Measurements from ENCODE around the gene ZDHHC24. TPM values are rescaled to one million over a fixed set of nuclear protein-coding genes. Genes with fewer than 3 reads are reported as not detected.

The ZDHHC24 gene
- total RNA-seq, 4 donors from 2014 or later: 9.9 to 18.0 (median 14.7) TPM

DNA sequence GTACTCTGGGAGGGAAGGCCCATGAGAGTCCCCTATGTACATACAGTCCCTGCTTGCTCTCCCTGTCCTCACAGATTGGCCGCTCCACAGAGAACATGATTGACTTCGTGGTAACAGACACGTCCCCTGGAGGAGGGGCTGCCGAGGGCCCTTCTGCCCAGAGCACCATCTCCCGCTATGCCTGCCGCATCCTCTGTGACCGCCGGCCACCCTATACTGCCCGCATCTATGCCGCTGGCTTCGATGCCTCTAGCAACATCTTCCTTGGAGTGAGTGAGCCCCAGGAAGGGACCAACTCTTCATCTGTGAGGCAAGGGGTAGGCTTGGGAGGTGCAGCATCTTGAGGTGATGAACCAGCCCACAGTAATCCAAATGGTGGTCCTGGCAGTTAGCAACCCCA lies 72.7 kb downstream of the ZDHHC24 start:
- intact Hi-C loops (cut with DNase I; ENCODE audit: low total_unique reads): no loop called here
- DNase-seq (ENCODE audit: low spot score in 2 of 2): no peak
- no peak overlapping the region for H3K4me3 ChIP-seq (ENCODE audit: low read depth, poor library complexity, severe bottlenecking)
- TF ChIP-seq POLR2A (IDR thresholded peaks at IDR 0.05): no peak
- TF ChIP-seq, protein P1, sequence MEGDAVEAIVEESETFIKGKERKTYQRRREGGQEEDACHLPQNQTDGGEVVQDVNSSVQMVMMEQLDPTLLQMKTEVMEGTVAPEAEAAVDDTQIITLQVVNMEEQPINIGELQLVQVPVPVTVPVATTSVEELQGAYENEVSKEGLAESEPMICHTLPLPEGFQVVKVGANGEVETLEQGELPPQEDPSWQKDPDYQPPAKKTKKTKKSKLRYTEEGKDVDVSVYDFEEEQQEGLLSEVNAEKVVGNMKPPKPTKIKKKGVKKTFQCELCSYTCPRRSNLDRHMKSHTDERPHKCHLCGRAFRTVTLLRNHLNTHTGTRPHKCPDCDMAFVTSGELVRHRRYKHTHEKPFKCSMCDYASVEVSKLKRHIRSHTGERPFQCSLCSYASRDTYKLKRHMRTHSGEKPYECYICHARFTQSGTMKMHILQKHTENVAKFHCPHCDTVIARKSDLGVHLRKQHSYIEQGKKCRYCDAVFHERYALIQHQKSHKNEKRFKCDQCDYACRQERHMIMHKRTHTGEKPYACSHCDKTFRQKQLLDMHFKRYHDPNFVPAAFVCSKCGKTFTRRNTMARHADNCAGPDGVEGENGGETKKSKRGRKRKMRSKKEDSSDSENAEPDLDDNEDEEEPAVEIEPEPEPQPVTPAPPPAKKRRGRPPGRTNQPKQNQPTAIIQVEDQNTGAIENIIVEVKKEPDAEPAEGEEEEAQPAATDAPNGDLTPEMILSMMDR (IDR thresholded peaks at IDR 0.05): no peak
- 88 to 94% methylated on average over 9 to 11 of the region's 11 CpGs for WGBS, 2 donors

DNA sequence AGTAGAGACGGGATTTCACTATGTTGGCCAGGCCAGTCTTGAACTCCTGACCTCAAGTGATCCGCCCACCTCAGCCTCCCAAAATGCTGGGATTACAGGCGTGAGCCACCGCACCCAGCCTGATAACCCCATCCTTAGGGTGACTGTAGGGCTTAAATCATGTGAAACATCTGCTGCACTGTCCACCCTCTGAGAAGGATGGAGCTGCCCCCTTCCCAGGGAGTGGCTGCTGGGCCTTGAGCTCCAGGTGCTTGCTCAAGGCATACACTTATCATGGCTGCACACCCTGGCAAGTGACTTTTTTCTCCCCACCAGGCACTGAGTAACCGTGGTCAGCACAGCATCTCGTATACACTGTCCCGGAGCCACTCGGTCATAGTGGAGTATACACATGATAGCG lies 73.8 kb downstream of the ZDHHC24 start:
- no peak for DNase-seq (ENCODE audit: low spot score in 2 of 2)
- TF ChIP-seq, protein P1 (IDR thresholded peaks at IDR 0.05): no peak
- no peak for TF ChIP-seq POLR2A (IDR thresholded peaks at IDR 0.05)
- 94% methylated on average over 9 of the region's 9 CpGs for WGBS, 2 donors
- H3K4me3 ChIP-seq (ENCODE audit: low read depth, poor library complexity, severe bottlenecking): no peak overlapping the region
- intact Hi-C loops (cut with DNase I; ENCODE audit: low total_unique reads): no loop called here

DNA sequence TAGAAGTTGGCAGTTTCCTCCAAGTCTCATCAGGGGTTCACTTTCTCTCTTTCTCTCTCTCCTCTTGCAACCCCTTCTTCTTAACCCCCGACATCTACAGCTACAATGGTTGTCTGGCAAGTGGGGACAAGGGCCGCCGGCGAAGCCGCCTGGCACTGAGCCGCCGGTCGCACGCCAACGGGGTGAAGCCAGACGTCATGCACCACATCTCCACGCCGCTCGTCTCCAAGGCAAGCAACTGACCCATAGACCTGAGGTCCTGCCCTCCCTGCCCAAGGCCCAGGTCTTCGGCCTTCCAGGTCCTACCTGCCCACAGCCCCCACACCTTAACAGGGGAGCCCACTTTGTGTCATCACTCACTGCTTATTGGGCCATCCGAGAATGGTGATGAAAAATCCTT lies 74.7 kb downstream of the ZDHHC24 start:
- intact Hi-C loops (cut with DNase I; ENCODE audit: low total_unique reads): no loop called here
- no peak for TF ChIP-seq POLR2A (IDR thresholded peaks at IDR 0.05)
- H3K4me3 ChIP-seq (ENCODE audit: low read depth, poor library complexity, severe bottlenecking): no peak overlapping the region
- WGBS, 2 donors: 94 to 95% methylated on average over 16 of the region's 16 CpGs
- DNase-seq (ENCODE audit: low spot score in 2 of 2): no peak

Other genes with a start within 250 kb of the ZDHHC24 start
- 10 to 100 TPM in 2 of 4 donors, 1 to 10 TPM in 2; 6.3 to 23.5 (median 12.3) TPM for gene CD248, start 229.0 kb downstream of the ZDHHC24 start, total RNA-seq
- 10 to 100 TPM; 48.3 to 56.9 (median 53.8) TPM for gene RIN1, start 209.6 kb downstream of the ZDHHC24 start, total RNA-seq
- gene BRMS1, start 200.9 kb downstream of the ZDHHC24 start, total RNA-seq: 10 to 100 TPM; 40.1 to 68.4 (median 57.5) TPM
- gene B4GAT1, start 198.4 kb downstream of the ZDHHC24 start, total RNA-seq: 10 to 100 TPM; 23.9 to 32.4 (median 30.0) TPM
- gene SLC29A2, start 174.3 kb downstream of the ZDHHC24 start, total RNA-seq: 1 to 10 TPM; 1.8 to 2.7 (median 2.4) TPM
- gene NPAS4, start 125.0 kb downstream of the ZDHHC24 start, total RNA-seq: under 1 TPM in 1 of 4 donors, not detected in 3; 0.19 TPM
- gene MRPL11, start 107.2 kb downstream of the ZDHHC24 start, total RNA-seq: 10 to 100 TPM; 30.6 to 41.1 (median 36.2) TPM
- 10 to 100 TPM; 14.3 to 22.0 (median 17.1) TPM for gene PELI3, start 79.1 kb downstream of the ZDHHC24 start, total RNA-seq
- 10 to 100 TPM; 15.5 to 48.5 (median 20.1) TPM for gene DPP3, start 65.6 kb downstream of the ZDHHC24 start, total RNA-seq
- 10 to 100 TPM; 27.4 to 51.6 (median 37.1) TPM for gene BBS1, start 35.4 kb downstream of the ZDHHC24 start, total RNA-seq
- not detected for gene ACTN3, start 855 bp upstream of the ZDHHC24 start, total RNA-seq
- 100 to 1,000 TPM in 2 of 4 donors, 10 to 100 TPM in 2; 96.4 to 120 (median 103) TPM for gene CTSF, start 22.6 kb upstream of the ZDHHC24 start, total RNA-seq
- under 1 TPM; 0.11 to 0.42 (median 0.25) TPM for gene CCDC87, start 47.0 kb upstream of the ZDHHC24 start, total RNA-seq
- gene CCS, start 47.1 kb upstream of the ZDHHC24 start, total RNA-seq: 10 to 100 TPM; 13.7 to 24.2 (median 15.2) TPM
- 10 to 100 TPM; 35.8 to 47.4 (median 44.6) TPM for gene RBM14, start 70.6 kb upstream of the ZDHHC24 start, total RNA-seq
- gene RBM4, start 92.7 kb upstream of the ZDHHC24 start, total RNA-seq: 10 to 100 TPM; 59.2 to 96.6 (median 76.0) TPM
- 10 to 100 TPM in 2 of 4 donors, 1 to 10 TPM in 2; 8.6 to 18.0 (median 12.2) TPM for gene RBM4B, start 131.8 kb upstream of the ZDHHC24 start, total RNA-seq
- 100 to 1,000 TPM; 435 to 663 (median 597) TPM for gene SPTBN2, start 183.2 kb upstream of the ZDHHC24 start, total RNA-seq

All from lower leg skin (tissue), 4 donors.